ENCODE measurements around the gene SWI5. TPM values are rescaled to one million over a fixed set of nuclear protein-coding genes. Genes with fewer than 3 reads are reported as not detected.
A peak's percentile ranks its signal among the peaks of the same experiment; 100 is the strongest.

Gene SWI5
- total and polyA plus RNA-seq, 9 of the 15 experiments (the other 6 are each of a cell fraction or from before 2014, with no cell fraction given): 62.8 to 133 (median 95.9) TPM

- 49% methylated on average over 7 of the region's 7 CpGs for WGBS (ENCODE audit: insufficient coverage, low coverage, missing lambda C conversion rate)
- TF ChIP-seq PATZ1 (CRISPR knock-in tag; IDR thresholded peaks at IDR 0.05; ENCODE audit: borderline replicate concordance) (no peak), GTF2E2 (tag; IDR thresholded peaks at IDR 0.05) (no peak), HMGN3 (IDR thresholded peaks at IDR 0.05; ENCODE audit: borderline replicate concordance, extremely low read depth, insufficient read length, low read depth, low read length) (no peak), ARID2 (IDR thresholded peaks at IDR 0.05) (no peak), MEF2A (IDR thresholded peaks at IDR 0.05; ENCODE audit: control insufficient read depth, low read depth, low read length) (no peak), NR2F6 (CRISPR knock-in tag; IDR thresholded peaks at IDR 0.05) (no peak), RB1 (IDR thresholded peaks at IDR 0.05; ENCODE audit: low read depth) (no peak), U2AF2 (optimal IDR thresholded peaks at IDR 0.05; ENCODE audit: low read depth, low read length) (no peak), ZNF408 (CRISPR knock-in tag; IDR thresholded peaks at IDR 0.05; ENCODE audit: low read depth) (no peak), MCM3 (IDR thresholded peaks at IDR 0.05) (no peak), CREB3L1 (IDR thresholded peaks at IDR 0.05; ENCODE audit: borderline replicate concordance, low read depth) (no peak), KHSRP (IDR thresholded peaks at IDR 0.05) (no peak), ZNF12 (CRISPR knock-in tag; IDR thresholded peaks at IDR 0.05) (no peak), TEAD4 (IDR thresholded peaks at IDR 0.05; ENCODE audit: low read length) (no peak), TEAD4 (CRISPR knock-in tag; IDR thresholded peaks at IDR 0.05; ENCODE audit: borderline replicate concordance) (no peak), POU5F1 (IDR thresholded peaks at IDR 0.05; ENCODE audit: borderline replicate concordance, low read depth, low read length, partially characterized antibody) (no peak), NFATC3 (IDR thresholded peaks at IDR 0.05) (no peak), ZNF395 (CRISPR knock-in tag; IDR thresholded peaks at IDR 0.05) (no peak)
These were observed 45.3 kb downstream of the SWI5 start for GRCh38 chr9:128321343-128321742.

More at GRCh38 chr9:128321343-128321742, 45.3 kb downstream of the SWI5 start:
- no peaks in the 10 kb centered on the region for H3K27me3 ChIP-seq (ENCODE audit: control insufficient read depth in 2 of 2, insufficient read depth in 2 of 2, low read length in 2 of 2)
- peak overlapping the region; percentile 92 to 93 for H3K9ac ChIP-seq (ENCODE audit: insufficient read depth in 1 of 2, low read depth in 2 of 2, low read length in 2 of 2)
- peaks cover 8 to 19% of the 10 kb centered on the region in 2 experiments for H3K4me1 ChIP-seq (replicated peaks in 1 of 2; ENCODE audit: control insufficient read depth in 2 of 2, insufficient read depth in 2 of 2, low read length in 2 of 2)
- in situ Hi-C loops (cut with MboI) (loop anchor here (5.0 to 10.0 kb wide), 2 partner anchors 1351 to 1563 kb away; no protein-coding TSS in a partner anchor), intact Hi-C loops (cut with micrococcal nuclease) (no loop called here)
- POLR2A ChIA-PET: interaction anchor here (0.6 to 4.0 kb wide), 11 partner anchors 10 to 1417 kb away, joined by 3 to 35 read pairs (median 4); no protein-coding TSS in a partner anchor
- no TSS peak for BruUV-seq (replicated peaks)
- ATAC-seq (no peak), FAIRE-seq (no peak), DNase-seq (ENCODE audit: extremely low read depth in 1 of 4, low spot score in 3 of 4) (peak in 1 of 4 experiments; percentile 48)
- H2AFZ ChIP-seq (ENCODE audit: low read depth, low read length): peak overlapping the region; percentile 99; the same call in 1 of the 2 replicates
- H4K20me1 ChIP-seq (replicated peaks; ENCODE audit: control insufficient read depth, insufficient read depth, low read length): no peaks in the 10 kb centered on the region
- H3K9me1 ChIP-seq (ENCODE audit: control insufficient read depth, insufficient read depth, low read length): no peaks in the 10 kb centered on the region
- peak overlapping the region; percentile 67 for H3K4me3 ChIP-seq
- peaks cover 49% of the 10 kb centered on the region for H3K79me2 ChIP-seq (ENCODE audit: control insufficient read depth, insufficient read depth, low read length)
- H3K9me3 ChIP-seq (replicated peaks; ENCODE audit: control insufficient read depth, insufficient read depth, low read depth, low read length): no peaks in the 10 kb centered on the region
- H3K36me3 ChIP-seq (ENCODE audit: control insufficient read depth, insufficient read depth, low read length): peaks cover 69% of the 10 kb centered on the region
- H3K4me2 ChIP-seq (ENCODE audit: insufficient read depth, low read length): peak overlapping the region; percentile 97
- peak overlapping the region; percentile 94 for H3K27ac ChIP-seq (ENCODE audit: extremely low read depth, low read depth, low read length)
- CTCF ChIA-PET (ENCODE audit: low intra/inter-chr PET ratio): no interaction called here
